Cerebellar nuclear complex (tissue), 1 donor: ENCODE data around the gene BCL2L2.
A peak's percentile ranks its signal among the peaks of the same experiment; 100 is the strongest.

Experiments
- DNase-seq, 2 experiments: peaks; one replicate each; lab custom pipeline; 2025; lab: John Stamatoyannopoulos, UW

BCL2L2 gene

DNA sequence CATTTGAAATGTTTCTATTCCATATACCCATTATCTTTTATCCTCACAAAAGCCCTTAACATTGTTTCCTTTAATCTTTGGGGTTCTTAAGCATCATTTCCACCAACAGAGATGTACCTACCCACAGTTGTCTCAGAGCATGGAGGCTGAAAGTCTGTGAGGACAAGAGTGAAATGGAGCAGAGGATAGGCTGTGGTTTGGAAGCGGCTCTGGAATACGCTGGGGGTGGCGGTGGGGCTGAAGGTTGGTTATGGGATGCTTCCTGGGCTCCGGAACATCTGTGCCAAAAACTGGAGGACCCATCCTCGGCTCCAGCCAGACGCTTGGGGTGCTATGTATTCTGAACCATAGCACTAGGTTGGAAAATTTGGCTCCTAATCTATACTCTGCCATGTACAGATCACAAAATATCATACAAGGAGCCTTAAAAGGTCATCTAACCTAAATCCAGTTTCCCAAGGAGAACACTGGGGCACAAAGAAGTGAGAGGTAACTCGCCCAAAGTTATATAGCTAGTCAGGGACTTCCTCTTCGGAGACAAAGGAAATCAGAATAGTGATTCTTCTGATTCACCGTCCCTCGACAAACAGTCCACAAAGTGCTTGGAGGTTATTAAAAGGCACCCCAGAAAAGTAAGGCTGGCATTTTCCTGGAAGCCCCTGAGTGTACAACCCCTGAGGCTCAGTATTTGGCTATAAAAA is 6.5 kb upstream of the BCL2L2 start:
- DNase-seq = no peak

DNA sequence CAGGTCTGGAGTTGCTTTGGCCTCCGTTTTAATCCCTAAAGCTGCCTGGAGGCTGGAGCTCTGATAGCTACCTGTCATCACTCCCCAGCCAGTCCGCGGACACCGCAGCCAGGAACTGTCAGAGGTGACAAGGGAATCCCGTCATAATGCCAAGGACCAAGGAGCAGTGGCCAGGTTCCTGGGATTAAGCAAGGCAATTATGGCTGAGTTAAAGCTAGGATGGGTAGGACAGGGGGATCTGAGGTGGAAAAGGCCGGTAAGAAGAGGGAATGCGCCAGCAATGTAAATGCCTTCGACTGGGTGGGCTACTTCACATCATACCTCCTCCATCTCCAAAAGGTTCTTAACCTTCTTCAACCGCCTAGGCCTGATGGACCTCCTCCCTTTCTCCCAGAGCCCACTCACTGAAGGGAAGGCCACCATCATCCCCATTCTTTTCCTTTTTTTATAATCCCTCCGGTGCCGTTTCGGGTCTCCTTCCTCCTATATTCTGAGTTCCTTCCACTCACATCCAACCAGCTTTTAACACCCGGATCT is 5.9 kb upstream of the BCL2L2 start:
- DNase-seq = no peak

DNA sequence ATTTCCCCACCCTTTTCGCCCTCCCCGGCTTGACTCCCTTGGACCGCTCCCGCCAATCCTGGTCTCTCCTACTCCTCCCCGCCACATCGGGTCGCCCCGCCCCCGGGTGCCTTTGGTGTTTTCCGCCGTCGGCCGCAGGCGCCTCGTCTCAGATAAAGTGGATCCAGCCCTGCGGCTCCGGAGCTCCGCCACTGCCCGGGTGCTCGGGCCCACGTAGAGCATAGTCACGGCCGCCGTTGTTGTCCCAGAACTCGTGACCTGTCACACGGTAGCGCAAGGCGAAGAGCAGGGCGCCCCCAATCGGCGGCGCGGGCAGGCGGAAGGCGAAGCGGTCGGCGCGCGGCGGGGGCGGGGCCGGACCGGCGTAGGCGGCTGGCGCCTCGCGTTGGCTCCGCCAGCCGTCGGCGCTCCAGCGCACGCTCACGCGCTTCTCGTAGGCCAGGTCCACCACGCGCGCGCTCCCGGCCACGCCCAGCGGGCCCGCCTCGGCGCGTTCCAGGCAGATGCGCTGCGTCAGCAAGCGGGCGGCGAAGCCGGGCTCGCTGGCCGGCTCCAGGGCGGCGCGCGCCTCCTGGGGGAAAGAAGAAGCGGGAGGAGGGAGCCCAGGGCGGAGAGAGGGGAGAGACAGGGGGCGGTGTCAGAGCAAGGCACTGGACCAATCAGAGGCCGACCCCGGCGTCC is 5.2 kb upstream of the BCL2L2 start:
- peak; percentile 73 to 86 for DNase-seq

DNA sequence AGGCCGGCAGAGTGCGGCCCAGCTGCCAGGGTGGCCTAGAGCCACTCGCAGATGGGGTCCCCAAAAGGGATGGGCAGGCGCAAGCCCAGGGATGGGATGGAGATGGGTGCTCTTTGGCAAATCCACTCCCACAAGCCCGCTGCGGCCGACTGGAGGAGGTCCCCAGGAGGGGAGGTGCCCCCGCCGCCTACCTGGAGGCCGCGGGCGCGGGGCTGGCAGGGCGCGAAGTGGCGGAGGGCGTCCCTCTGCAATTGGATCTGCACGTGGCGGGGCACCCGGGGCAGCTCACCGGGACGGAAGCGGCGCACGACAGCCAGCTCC is 4.7 kb upstream of the BCL2L2 start:
- no peak for DNase-seq

DNA sequence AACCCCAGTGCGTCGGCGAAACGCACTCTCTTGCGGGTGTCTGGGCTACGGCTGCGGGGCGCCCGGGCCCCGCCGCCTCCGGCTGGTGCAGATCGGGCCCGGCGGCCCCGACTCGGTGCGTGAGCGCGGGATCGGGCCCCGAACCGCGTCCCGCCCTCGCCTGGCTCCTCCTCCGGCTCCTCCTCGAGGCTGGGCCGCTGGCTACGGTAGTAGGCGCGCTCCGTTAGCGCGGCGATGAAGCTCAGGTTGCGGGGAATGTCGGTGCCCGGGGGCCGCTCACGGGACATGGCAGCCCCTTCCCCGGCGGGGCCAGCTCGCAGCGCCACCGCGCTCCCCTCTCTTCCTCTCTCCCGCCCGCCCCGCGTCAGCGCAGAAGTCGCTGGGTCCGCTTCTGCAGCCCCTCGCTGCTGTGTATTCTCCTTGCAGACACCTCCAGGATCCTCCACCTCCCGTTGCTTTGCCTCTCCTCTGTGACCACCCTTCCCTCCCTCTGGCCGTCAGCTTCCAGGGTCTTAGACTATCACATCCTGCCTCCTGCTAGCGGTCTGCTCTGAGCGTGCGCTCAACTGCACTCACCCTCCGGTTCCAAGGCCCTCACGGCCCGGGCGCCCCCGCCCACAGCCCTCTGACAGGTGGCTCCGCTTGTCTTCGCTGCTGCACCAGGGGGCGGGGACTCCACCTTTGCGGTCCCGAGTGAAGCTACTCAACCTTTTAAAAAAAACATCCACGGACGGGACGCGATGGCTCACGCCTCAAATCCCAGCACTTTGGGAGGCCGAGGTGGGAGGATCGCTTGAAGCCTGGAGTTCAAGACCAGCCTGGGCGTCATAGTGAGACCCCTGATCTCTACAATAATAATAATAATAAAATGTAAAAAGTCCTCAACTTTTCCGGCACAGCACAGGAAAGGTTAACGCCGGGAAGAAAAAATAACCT is 4.1 kb upstream of the BCL2L2 start, which contains the start of gene PPP1R3E:
Gene PPP1R3E (minus strand): TSS at position 570 of the 936 bp plus-strand sequence. CDS start 283 bp downstream, at position 287.
- peak in 1 of 2 experiments; percentile 27 for DNase-seq

DNA sequence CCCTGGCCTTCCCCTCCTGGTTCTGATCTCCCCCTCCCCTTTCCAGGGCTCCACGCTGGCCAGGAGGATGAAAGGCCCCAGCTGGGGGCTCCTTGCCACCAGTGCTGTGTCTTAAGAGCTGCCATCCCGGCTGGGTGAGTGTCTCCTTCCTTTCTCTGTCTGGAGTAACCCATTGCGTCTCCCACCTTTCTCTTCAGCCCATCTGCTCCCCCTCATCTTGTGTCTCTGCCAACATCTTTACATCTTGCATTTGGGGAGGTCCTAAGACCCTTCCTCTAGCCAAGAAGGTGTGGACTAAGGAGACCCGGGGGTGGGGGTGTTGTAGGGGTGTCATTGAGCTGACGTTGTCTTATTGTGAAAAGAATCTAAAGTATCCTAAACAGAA is 505 bp downstream of the BCL2L2 start:
- no peak for DNase-seq

DNA sequence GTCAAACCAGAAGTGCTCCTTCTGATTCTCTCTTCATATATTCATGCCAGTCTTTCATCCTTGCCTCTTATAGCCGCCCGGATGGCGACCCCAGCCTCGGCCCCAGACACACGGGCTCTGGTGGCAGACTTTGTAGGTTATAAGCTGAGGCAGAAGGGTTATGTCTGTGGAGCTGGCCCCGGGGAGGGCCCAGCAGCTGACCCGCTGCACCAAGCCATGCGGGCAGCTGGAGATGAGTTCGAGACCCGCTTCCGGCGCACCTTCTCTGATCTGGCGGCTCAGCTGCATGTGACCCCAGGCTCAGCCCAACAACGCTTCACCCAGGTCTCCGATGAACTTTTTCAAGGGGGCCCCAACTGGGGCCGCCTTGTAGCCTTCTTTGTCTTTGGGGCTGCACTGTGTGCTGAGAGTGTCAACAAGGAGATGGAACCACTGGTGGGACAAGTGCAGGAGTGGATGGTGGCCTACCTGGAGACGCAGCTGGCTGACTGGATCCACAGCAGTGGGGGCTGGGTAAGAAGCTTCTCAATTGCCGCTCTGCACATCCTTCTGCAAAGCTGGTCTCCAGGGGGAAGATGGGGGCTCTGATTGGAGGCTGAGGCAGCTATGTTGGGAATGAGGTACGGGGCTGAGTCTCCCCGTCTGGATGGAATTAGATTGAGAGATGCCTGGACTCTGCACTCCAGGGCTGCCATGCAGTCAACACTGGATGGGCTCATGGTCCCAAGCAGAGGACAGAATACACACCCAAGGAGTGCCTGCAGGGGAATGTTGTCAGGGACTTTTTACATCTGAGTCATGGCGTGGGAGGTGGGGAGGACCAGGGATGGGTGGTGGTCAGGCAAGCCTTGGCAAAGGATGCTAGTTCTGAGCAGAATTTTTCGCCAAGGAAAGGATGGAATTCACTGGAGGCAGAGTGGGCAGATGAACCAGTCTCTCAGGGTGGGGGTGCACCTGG is 1.3 kb downstream of the BCL2L2 start:
- no peak for DNase-seq

DNA sequence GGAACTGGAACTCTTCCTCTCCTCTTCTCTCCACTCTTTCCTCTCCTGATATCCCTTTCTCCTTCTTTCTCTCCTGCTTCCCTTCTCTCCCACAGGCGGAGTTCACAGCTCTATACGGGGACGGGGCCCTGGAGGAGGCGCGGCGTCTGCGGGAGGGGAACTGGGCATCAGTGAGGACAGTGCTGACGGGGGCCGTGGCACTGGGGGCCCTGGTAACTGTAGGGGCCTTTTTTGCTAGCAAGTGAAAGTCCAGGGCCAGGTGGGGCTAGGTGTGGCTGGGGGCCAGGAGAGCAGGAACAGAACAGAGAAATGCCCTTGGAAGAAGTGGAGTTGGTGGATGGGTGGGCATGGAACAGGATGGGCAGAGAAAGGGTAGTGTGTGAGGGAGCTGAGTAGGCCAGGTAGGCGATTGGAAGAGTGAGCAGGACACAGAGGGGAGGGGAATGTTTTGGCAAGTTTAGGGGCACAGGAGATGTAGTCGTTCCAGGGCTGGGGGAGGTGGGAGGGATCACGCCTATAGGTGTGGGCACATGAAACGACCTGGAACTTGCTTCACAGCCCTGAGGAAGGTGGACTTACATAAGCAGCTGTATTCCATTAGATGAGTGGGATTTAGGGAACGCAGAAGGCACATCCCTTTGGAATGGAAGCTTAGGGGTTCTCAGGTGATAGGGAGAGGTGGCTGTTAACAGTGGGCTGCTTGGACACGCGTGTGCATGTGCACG is 2.2 kb downstream of the BCL2L2 start:
- DNase-seq = no peak

DNA sequence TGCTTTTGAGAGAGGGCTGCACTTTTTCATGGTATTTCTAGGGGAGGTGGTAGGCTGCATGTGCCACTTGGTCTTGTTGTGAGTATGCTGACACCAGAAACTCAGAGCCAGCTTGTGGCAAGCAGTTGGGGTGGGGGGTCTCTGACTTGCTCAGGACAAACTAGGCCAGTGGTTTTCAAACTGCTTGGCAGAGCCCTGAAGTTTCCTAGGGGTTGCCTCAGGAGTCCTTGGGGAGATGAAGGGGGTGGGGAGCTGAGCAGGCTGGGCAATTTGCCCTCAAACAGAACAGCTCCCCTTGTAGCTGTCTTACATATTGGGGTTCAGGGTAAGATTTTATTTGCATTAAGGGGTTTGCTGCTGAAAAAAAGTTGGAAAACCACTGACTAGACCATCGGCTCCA is 3.9 kb downstream of the BCL2L2 start:
- DNase-seq = no peak

DNA sequence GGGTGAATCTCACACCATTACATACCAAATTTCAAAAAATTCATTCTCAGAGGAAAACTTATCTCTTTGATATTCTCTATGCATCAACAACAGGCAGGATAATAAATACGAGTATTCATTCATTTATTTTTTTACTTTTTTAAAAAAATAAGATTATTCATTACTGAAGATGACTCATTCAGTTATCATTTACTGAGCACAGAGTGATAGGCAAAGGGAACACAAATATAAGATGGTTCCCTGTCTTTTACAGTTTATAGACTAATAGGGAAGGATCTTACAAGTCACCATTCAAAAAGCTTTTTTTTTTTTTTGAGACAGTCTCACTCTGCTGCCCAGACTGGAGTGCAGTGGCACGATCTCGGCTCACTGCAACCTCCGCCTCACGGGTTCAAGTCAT is 9.7 kb downstream of the BCL2L2 start:
- DNase-seq = no peak

DNA sequence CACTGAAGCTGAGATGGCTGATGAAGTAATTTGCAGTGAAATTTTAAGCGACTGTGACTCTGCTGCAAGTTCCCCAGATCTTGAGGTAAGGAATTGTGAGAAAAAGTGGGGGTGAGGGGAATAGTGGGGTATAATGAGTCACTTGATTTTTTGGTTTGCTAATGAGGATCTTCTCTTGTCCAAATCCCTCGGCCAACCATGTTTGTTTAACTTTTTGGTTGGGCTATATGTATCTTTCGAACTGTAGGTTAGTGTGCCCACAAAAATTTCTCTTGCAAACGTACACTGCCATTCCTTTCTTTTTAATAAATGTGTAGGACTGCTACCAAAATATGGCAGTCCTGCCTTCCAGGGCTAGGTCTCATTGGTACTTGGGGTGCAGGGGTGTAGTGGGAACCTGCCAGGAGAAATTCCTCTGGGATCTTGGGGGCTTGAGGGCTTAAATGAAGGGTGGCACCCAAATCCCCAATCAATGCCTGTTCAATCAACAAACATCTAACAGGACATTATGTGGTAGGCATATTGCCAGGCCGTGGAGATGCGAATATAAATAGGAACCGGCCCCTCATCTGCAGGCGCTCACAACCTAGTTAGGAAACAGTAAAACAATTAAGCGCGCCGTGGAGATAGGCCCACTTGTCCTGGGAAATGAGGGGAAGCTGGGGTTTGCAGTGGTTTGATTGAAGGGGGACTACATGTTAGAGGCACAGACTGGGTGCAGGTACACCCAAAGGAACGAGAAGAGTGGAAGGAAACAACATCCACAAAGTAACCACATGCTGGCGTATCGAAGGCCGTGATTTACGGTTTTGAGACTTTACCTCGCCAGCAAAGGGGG is 13.3 kb downstream of the BCL2L2 start:
- no peak for DNase-seq

DNA sequence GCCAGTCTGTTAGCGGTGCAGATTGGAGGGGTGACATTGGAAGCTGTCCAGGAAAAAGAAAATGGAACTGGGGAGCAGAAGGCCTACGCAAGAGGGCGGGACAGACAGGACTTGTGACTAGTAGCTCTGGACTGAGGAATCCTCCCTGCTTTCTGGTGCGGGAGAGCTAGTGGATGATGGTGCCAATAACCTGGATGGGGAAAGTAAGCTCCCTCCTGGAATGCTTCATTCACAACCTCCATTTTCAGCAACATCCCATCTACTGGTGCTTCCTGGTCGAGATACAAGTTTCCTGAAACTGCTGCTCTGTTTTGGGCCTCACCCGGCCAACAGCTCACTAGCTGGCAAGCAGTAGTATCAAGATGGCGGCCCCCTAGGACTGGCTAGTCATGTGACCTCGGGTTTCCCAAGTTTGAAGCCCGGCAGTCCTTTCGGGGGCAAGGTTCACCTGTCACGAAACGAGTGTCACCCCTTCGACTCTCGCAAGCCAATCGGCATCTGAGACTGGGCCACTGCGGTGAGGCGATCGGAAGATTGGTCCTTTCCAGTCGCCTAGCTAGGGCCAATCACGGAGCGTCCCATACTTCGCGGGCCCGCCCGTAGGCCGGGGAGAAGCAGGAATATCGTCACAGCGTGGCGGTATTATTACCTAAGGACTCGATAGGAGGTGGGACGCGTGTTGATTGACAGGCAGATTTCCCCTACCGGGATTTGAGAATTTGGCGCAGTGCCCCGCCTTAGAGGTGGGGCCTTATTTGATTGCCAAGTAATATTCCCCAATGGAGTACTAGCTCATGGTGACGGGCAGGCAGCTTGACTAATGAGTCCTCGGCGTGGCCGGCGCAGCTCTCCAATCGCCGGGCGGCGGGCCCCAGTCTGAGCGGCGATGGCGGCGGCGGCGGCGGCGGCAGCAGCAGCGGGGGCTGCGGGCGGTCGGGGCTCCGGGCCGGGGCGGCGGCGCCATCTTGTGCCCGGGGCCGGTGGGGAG is 14.2 kb downstream of the BCL2L2 start, which contains the start of gene PABPN1:
Gene PABPN1 (plus strand): TSS at position 874 of the 988 bp plus-strand sequence. CDS start 13 bp downstream, at position 887.
- peak; percentile 100 for DNase-seq

DNA sequence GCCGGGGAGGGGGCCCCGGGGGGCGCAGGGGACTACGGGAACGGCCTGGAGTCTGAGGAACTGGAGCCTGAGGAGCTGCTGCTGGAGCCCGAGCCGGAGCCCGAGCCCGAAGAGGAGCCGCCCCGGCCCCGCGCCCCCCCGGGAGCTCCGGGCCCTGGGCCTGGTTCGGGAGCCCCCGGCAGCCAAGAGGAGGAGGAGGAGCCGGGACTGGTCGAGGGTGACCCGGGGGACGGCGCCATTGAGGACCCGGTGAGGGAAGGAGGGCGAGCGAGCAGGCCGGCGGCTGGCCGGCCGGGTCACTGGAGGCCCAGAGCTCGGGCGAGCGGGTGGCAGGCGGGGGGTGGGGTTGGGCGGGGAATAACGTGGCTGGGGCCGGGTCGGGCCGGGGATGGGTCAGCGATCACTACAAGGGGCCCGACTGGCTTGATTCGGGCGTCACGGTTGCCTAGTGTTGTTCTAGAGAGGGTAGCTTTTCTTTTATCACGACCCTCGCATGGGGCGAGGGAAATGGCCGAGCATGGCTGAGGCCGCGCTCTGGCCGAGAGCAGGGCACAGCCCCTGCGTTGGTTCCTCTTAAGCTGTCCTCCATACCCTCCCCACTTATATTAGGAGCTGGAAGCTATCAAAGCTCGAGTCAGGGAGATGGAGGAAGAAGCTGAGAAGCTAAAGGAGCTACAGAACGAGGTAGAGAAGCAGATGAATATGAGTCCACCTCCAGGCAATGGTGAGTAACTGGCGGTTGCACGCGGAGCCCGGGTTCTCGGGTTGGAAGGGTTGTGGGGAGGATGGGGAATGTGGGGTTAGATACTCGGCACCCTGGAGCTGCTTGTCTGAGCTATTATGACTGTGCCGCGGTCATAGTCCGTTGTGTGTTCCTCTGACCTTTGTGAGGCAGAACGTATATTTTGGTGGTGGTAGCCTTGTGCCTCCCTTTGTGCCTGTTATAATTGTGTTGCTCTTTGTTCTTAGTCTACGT is 15.2 kb downstream of the BCL2L2 start:
- no peak for DNase-seq

DNA sequence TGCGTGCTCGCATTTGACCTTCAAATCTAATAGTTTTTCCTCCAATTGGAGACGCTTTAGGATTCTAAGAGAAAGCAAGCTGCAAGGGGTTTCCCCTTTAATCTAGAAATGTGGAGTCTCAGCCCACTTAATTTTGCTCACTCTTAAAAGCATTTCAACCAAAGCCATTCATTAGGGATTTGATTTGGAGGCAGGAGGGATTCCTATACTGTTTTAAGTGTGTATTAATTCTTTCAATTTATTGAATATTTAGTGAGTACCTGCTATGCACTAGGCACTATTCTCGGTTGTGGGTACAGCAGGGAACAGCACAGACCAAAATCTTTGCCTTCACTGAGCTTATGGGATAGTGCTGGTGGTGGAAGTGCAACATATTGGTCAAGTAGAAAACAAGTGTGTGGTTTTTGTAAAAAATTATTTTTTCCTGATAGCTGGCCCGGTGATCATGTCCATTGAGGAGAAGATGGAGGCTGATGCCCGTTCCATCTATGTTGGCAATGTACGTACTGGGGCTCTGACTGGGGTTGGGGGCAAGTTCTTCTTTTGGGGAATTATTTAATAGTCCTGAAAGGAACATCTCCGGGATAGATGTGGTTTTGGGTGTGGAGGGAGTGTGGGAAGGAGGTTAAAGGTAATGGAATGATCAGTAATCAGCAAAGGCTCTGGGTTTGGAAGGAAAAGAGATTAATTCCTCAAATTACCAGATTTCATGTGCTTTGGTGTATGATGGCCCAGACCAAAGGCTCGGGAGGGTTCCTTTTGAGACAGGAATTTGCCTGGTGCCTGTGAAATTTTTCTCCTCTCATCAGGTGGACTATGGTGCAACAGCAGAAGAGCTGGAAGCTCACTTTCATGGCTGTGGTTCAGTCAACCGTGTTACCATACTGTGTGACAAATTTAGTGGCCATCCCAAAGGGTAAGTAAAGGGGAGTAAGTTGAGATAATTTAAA is 16.2 kb downstream of the BCL2L2 start:
- DNase-seq = no peak

DNA sequence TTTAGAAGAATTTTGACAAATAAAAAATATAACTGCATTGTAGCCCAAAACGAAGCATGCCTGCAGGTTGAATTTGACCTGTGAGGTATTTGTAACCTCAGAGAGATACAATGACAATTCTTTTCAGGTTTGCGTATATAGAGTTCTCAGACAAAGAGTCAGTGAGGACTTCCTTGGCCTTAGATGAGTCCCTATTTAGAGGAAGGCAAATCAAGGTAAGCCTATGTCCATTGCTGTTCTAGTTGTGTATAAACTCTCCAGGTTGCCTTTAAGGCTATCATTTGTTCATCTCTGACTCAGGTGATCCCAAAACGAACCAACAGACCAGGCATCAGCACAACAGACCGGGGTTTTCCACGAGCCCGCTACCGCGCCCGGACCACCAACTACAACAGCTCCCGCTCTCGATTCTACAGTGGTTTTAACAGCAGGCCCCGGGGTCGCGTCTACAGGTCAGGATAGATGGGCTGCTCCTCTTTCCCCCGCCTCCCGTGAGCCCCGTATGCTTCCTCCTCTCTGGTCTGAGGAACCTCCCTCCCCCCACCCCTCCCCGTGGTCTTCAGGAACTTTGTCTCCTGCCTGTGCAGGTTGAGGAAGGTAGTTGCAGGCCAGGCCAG is 17.3 kb downstream of the BCL2L2 start:
- no peak for DNase-seq
